Suppressor macrophage treated with lipopolysaccharide for 1 hour (primary cell): Measurements from ENCODE around the gene ATP6V0A4.

Experiments
- DNase-seq, 3 donors: peaks; one replicate each; pipeline ENCODE4 v3.0.0-alpha.2; 2020 to 2022

ATP6V0A4 gene

DNA sequence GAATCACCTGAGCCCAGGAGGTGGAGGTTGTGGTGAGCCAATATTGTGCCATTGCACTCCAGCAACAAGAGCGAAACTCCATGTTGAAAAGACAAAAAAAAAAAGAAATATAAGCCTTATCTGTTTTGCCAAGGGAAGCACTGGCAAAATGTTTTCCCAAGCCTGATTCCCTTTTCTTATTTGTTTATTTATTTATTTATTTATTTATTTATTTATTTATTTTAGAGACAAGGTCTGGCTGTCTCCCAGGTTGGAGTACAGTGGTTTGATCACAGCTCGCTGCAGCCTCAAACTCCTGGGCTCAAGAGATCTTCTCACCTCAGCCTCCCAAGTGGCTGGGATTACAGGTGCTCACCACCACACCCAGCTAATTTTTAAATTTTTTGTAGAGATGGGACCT is 141.0 kb downstream of the ATP6V0A4 start:
- DNase-seq, result no peak
